Measurements from ENCODE around the gene NFU1.

Gene NFU1

GRCh38 chr2:69436596-69436937, 668 bp downstream of the NFU1 start:
- Histone ChIP-seq H3K36me3 (ENCODE audit: control insufficient read depth in 2 of 2, insufficient read depth in 1 of 2, low read length in 2 of 2) (peaks cover under 1 to 3% of the 10 kb centered on the region in 2 experiments; a peak in 1 of 3 replicates), H3K9me3 (ENCODE audit: control insufficient read depth, insufficient read depth, low read depth, low read length) (no peaks in the 10 kb centered on the region), H3K4me1 (ENCODE audit: control insufficient read depth, insufficient read depth, low read length) (peaks cover 3% of the 10 kb centered on the region), H3K4me3 (ENCODE audit: low read depth, low read length) (peak overlapping the region; percentile 75), H3K27ac (ENCODE audit: extremely low read depth, low read depth, low read length) (peak overlapping the region; percentile 86)
- CTCF ChIA-PET: interaction anchor here (0.6 to 2.1 kb wide), 8 partner anchors 15 to 248 kb away, joined by 3 to 14 read pairs (median 3); no protein-coding TSS in a partner anchor
- no peak for TF ChIP-seq REST (tag by site-specific recombination; IDR thresholded peaks at IDR 0.05)
- TF ChIP-seq ZBTB11 (tag by site-specific recombination; conservative IDR thresholded peaks at IDR 0.05; ENCODE audit: low read depth): no peak
- no peak for TF ChIP-seq ZNF580 (tag by site-specific recombination; IDR thresholded peaks at IDR 0.05)
- no peak for TF ChIP-seq ZNF280C (tag by site-specific recombination; IDR thresholded peaks at IDR 0.05)
- 0 out of 2 replicates have a peak, but pooled peaks have one; percentile 11 for TF ChIP-seq ZBTB20 (tag by site-specific recombination; IDR thresholded peaks at IDR 0.05)
- POLR2A ChIA-PET: interaction anchor here (0.6 to 1.9 kb wide), 7 partner anchors 46 to 1317 kb away, joined by 3 to 12 read pairs (median 3); partner anchors contain the start of genes AAK1, ANXA4 and GFPT1

- Histone ChIP-seq H3K4me1 (ENCODE audit: control insufficient read depth, insufficient read depth, low read length) (peaks cover 3% of the 10 kb centered on the region), H3K36me3 (ENCODE audit: control insufficient read depth in 2 of 2, insufficient read depth in 1 of 2, low read length in 2 of 2) (peaks cover 16% of the 10 kb centered on the region in 2 experiments; a peak in 2 of 3 replicates), H3K4me3 (ENCODE audit: low read depth, low read length) (no peak overlapping the region), H3K9me3 (ENCODE audit: control insufficient read depth, insufficient read depth, low read depth, low read length) (no peaks in the 10 kb centered on the region), H3K27ac (ENCODE audit: extremely low read depth, low read depth, low read length) (no peak overlapping the region)
- ChIA-PET CTCF (no interaction called here), POLR2A (no interaction called here)
- TF ChIP-seq ZNF677 (tag by site-specific recombination; IDR thresholded peaks at IDR 0.05) (no peak), ZBTB8A (tag by site-specific recombination; IDR thresholded peaks at IDR 0.05) (peak; percentile 70)
Measured at GRCh38 chr2:69434753-69435152, 2.5 kb downstream of the NFU1 start.

- Histone ChIP-seq H3K4me1 (ENCODE audit: control insufficient read depth, insufficient read depth, low read length) (no peaks in the 10 kb centered on the region), H3K9me3 (ENCODE audit: control insufficient read depth, insufficient read depth, low read depth, low read length) (no peaks in the 10 kb centered on the region), H3K4me3 (ENCODE audit: low read depth, low read length) (no peak overlapping the region), H3K27ac (ENCODE audit: extremely low read depth, low read depth, low read length) (no peak overlapping the region), H3K36me3 (ENCODE audit: control insufficient read depth in 2 of 2, insufficient read depth in 1 of 2, low read length in 2 of 2) (peaks cover 43 to 49% of the 10 kb centered on the region in 2 experiments)
- CTCF ChIA-PET: interaction anchor here (0.7 to 1.4 kb wide), 2 partner anchors 8 to 9 kb away, joined by 4 read pairs; no protein-coding TSS in a partner anchor
- TF ChIP-seq PRDM6 (tag by site-specific recombination; IDR thresholded peaks at IDR 0.05) (peak; percentile 28; the same call in 1 of the 2 replicates), ZNF792 (tag by site-specific recombination; IDR thresholded peaks at IDR 0.05) (no peak), ATF2 (tag by site-specific recombination; IDR thresholded peaks at IDR 0.05; ENCODE audit: low read depth) (peak; percentile 66; the same call in 1 of the 2 replicates)
- POLR2A ChIA-PET: interaction anchor here (0.6 kb wide), 1 partner anchor 1222 kb away, joined by 3 read pairs; no protein-coding TSS in a partner anchor
Measured at GRCh38 chr2:69429491-69430183, 7.6 kb downstream of the NFU1 start.
